ENCODE data around the gene RSPO4. TPM values are rescaled to one million over a fixed set of nuclear protein-coding genes. Genes with fewer than 3 reads are reported as not detected.

The RSPO4 gene
- total and polyA plus RNA-seq, 7 donors: 0.09 TPM; not detected in 6

GRCh38 chr20:956330-956951 is 45.7 kb downstream of the RSPO4 start:
- intact Hi-C loops (cut with DNase I): loop anchor here (1.0 to 10.0 kb wide), 2 partner anchors 141 to 258 kb away; no protein-coding TSS in a partner anchor
- H3K4me3 ChIP-seq: no peak overlapping the region
- 14% methylated on average over 13 of the region's 13 CpGs for WGBS, 2 donors
- no peaks in the 10 kb centered on the region for H3K9me3 ChIP-seq
- H3K36me3 ChIP-seq: no peaks in the 10 kb centered on the region
- TF ChIP-seq CTCF (IDR thresholded peaks at IDR 0.05) (peak; percentile 88 to 99 (median 90)), POLR2AphosphoS5 (IDR thresholded peaks at IDR 0.05) (no peak)
- H3K27me3 ChIP-seq: peaks cover 0 to 59% (median 25%) of the 10 kb centered on the region in 3 donors
- H3K27ac ChIP-seq: no peak overlapping the region
- peak; percentile 75 for DNase-seq
- no peaks in the 10 kb centered on the region for H3K4me1 ChIP-seq

GRCh38 chr20:955656-956055 is 46.5 kb downstream of the RSPO4 start:
- H3K4me1 ChIP-seq: no peaks in the 10 kb centered on the region
- intact Hi-C loops (cut with DNase I): loop anchor here (1.0 to 10.0 kb wide), 2 partner anchors 140 to 259 kb away; no protein-coding TSS in a partner anchor
- no peak overlapping the region for H3K27ac ChIP-seq
- H3K27me3 ChIP-seq: peaks cover 0 to 59% (median 25%) of the 10 kb centered on the region in 3 donors
- H3K4me3 ChIP-seq: no peak overlapping the region
- WGBS, 2 donors: 77 to 82% methylated on average over 7 of the region's 7 CpGs
- H3K36me3 ChIP-seq: no peaks in the 10 kb centered on the region
- H3K9me3 ChIP-seq: no peaks in the 10 kb centered on the region
- TF ChIP-seq POLR2A (IDR thresholded peaks at IDR 0.05): no peak
- TF ChIP-seq EP300 (IDR thresholded peaks at IDR 0.05): no peak
- TF ChIP-seq POLR2AphosphoS5 (IDR thresholded peaks at IDR 0.05): no peak
- TF ChIP-seq CTCF (IDR thresholded peaks at IDR 0.05): no peak
- no peak for DNase-seq

GRCh38 chr20:955111-955510 is 47.0 kb downstream of the RSPO4 start:
- no peak overlapping the region for H3K4me3 ChIP-seq
- 37 to 52% methylated on average over 3 of the region's 3 CpGs for WGBS, 2 donors
- intact Hi-C loops (cut with DNase I): loop anchor here (10.0 kb wide), 1 partner anchor 260 kb away; no protein-coding TSS in a partner anchor

GRCh38 chr20:953742-954141 is 48.4 kb downstream of the RSPO4 start:
- peak; percentile 25 for DNase-seq
- WGBS, 2 donors: 27 to 48% methylated on average over 11 of the region's 11 CpGs
- intact Hi-C loops (cut with DNase I): loop anchor here (10.0 kb wide), 1 partner anchor 261 kb away; no protein-coding TSS in a partner anchor

More at GRCh38 chr20:955111-955510, 47.0 kb downstream of the RSPO4 start:
- Histone ChIP-seq H3K27me3 (peaks cover 0 to 54% (median 25%) of the 10 kb centered on the region in 3 donors), H3K27ac (no peak overlapping the region), H3K4me1 (no peaks in the 10 kb centered on the region), H3K9me3 (no peaks in the 10 kb centered on the region), H3K36me3 (no peaks in the 10 kb centered on the region)
- no peak for TF ChIP-seq EP300 (IDR thresholded peaks at IDR 0.05)
- peak; percentile 30 for DNase-seq

More at GRCh38 chr20:953742-954141, 48.4 kb downstream of the RSPO4 start:
- TF ChIP-seq POLR2AphosphoS5 (IDR thresholded peaks at IDR 0.05): no peak
- no peak for TF ChIP-seq CTCF (IDR thresholded peaks at IDR 0.05)
- Histone ChIP-seq H3K9me3 (no peaks in the 10 kb centered on the region), H3K36me3 (no peaks in the 10 kb centered on the region), H3K4me1 (no peaks in the 10 kb centered on the region), H3K4me3 (no peak overlapping the region), H3K27me3 (peaks cover 0 to 45% (median 22%) of the 10 kb centered on the region in 3 donors), H3K27ac (no peak overlapping the region)

Measured in sigmoid colon (tissue), 7 donors.